Lung (tissue), 13 donors: ENCODE results near the gene ATXN10. TPM values are rescaled to one million over a fixed set of nuclear protein-coding genes. Genes with fewer than 3 reads are reported as not detected.

Experiments used
- ATAC-seq: fragments of 200-7000 bp; cut with Tn5 transposase; one replicate; pipeline ENCODE4 v1.9.1; 2020; ENCODE audit warnings: moderate number of reproducible peaks; ENCODE audit not compliant: insufficient read depth, low FRiP score
- DNase-seq, 3 donors: peaks; one replicate each; pipeline ENCODE4 v3.0.0-alpha.2; 2013 to 2017
- H3K27ac ChIP-seq, 2 donors: one replicate each; pipeline ENCODE4 v1.5.1; 2013; ENCODE audit warnings: mild to moderate bottlenecking in 2 of 2, moderate library complexity in 2 of 2, control low read depth in 1 of 2, inconsistent platforms in 1 of 2, low read depth in 1 of 2, low read length in 1 of 2
- H3K27me3 ChIP-seq, 3 donors: one replicate each; pipeline ENCODE4 v1.5.1; 2013; ENCODE audit warnings: low read length in 2 of 3; ENCODE audit not compliant: control insufficient read depth in 3 of 3, insufficient read depth in 3 of 3
- H3K36me3 ChIP-seq, 4 donors: one replicate each; pipeline ENCODE4 v1.5.1; 2013; ENCODE audit warnings: low read length in 4 of 4, mild to moderate bottlenecking in 1 of 4, moderate library complexity in 1 of 4; ENCODE audit not compliant: control insufficient read depth in 4 of 4, insufficient read depth in 4 of 4
- H3K4me1 ChIP-seq, 5 donors: one replicate each; pipeline ENCODE4 v1.5.1; 2013; ENCODE audit warnings: low read length in 5 of 5, mild to moderate bottlenecking in 2 of 5, moderate library complexity in 1 of 5; ENCODE audit not compliant: control insufficient read depth in 5 of 5, insufficient read depth in 5 of 5
- H3K4me3 ChIP-seq: one replicate; pipeline ENCODE4 v1.5.1; 2013; ENCODE audit warnings: mild to moderate bottlenecking, control low read depth, moderate library complexity
- H3K9ac ChIP-seq, 2 donors: one replicate each; pipeline ENCODE4 v1.5.1; 2013; ENCODE audit warnings: low read length in 2 of 2, control low read depth in 1 of 2; ENCODE audit not compliant: insufficient read depth in 1 of 2
- H3K9me3 ChIP-seq, 4 donors: one replicate each; pipeline ENCODE4 v1.5.1; 2013; ENCODE audit warnings: low read length in 3 of 4, mild to moderate bottlenecking in 1 of 4, moderate library complexity in 1 of 4; ENCODE audit not compliant: control insufficient read depth in 4 of 4, insufficient read depth in 3 of 4
- CTCF ChIP-seq: IDR thresholded peaks from 2 replicates; pipeline ENCODE4 v1.5.1; 2012; ENCODE audit warnings: mild to moderate bottlenecking; ENCODE audit errors: control extremely low read depth, extremely low read depth
- WGBS, 2 donors: extraction: QIAGEN DNeasy Blood & Tissue Kit; methylation state at CpG; one replicate each; pipeline ENCODE4 v1.1.7; 2013; 5-methylcytosine and 5-hydroxymethylcytosine counted together
- polyA plus RNA-seq, 2 donors: library from polyadenylated mRNA; stranded (reverse); fragments of 200-250 nt; gene quantifications; one replicate each; pipeline ENCODE4 v1.2.1, GENCODE V29; 2013
- small RNA-seq: library from RNA; depleted of rRNA; stranded (forward); fragments of <200 nt; gene quantifications from one replicate; pipeline ENCODE3, GENCODE V24; 2014; ENCODE audit warnings: low replicate concordance
- total RNA-seq, 2 donors: library from RNA; depleted of rRNA in 1 of 2; stranded (reverse); fragments of >200 nt in 1 of 2; gene quantifications; one replicate each; pipeline ENCODE4 v1.2.1, GENCODE V29; 2014 to 2021
- donor health status: control.
- donor health status: control.
- donor health status: Bipolar disorder and iron deficiency.
- donor health status: healthy.
- donor health status: DM: yes; HTN: yes; CAD: no.

The ATXN10 gene
- total and polyA plus RNA-seq, 4 donors: 41.9 to 164 (median 92.2) TPM

DNA sequence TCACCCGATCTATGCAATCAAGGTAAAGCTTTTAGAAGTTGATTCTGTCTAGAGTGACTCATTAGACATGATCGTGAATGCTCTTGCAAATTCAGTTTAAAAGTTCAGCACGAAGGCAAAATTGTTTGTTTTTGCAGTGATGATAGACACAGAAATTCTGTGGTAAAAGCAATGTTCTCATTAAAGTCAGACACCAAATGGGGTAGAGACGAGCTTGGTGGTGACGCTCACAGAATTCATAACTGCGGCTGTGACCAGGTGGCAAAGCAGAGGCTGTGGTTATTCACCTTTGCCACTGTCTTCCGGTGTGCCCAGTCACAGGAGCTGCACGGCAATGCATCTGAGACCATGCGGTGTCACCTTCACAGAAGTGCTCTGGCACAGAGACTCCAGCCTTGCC lies 221.9 kb downstream of the ATXN10 start:
- Histone ChIP-seq H3K9me3 (no peaks in the 10 kb centered on the region), H3K4me3 (no peak overlapping the region), H3K27ac (no peak overlapping the region), H3K9ac (no peak overlapping the region), H3K4me1 (peaks cover 0 to 29% (median 4%) of the 10 kb centered on the region in 5 donors), H3K36me3 (no peaks in the 10 kb centered on the region), H3K27me3 (no peaks in the 10 kb centered on the region)
- TF ChIP-seq CTCF: no peak
- 75 to 87% methylated on average over 9 of the region's 9 CpGs for WGBS, 2 donors
- DNase-seq (peak in 1 of 3 donors; percentile 8), ATAC-seq (no peak)

Small RNAs within 50 kb of the gene (small RNA-seq; reads per million reads assigned to genes)
- 0.23 reads per million, percentile 19 among the genes with 10 or more reads in this experiment for gene MIR4762
- not detected for gene RNU6-1161P

Other genes with a start within 250 kb of the ATXN10 start
- gene FBLN1, start 169.0 kb upstream of the ATXN10 start, total RNA-seq: 100 to 1,000 TPM; 350 to 357 TPM
- 100 to 1,000 TPM in 1 of 2 donors, 10 to 100 TPM in 1; 82.7 to 116 TPM for gene FBLN1, start 169.0 kb upstream of the ATXN10 start, polyA plus RNA-seq